Kidney epithelial cell (primary cell): Measurements from ENCODE around the gene VPS33B. TPM values are rescaled to one million over a fixed set of nuclear protein-coding genes. Genes with fewer than 3 reads are reported as not detected.
"Not testable (repeated sequence)": the region's sequence is repeated elsewhere in the genome, so short reads cannot be mapped to it uniquely, and the experiment has no call there.

Experiments
- DNase-seq: peaks from one replicate; pipeline ENCODE4 v3.0.0-alpha.2; 2010; ENCODE audit warnings: low read depth
- H3K27me3 ChIP-seq: 2 replicates; pipeline ENCODE4 v1.6.0; 2011; ENCODE audit warnings: low read length; ENCODE audit not compliant: control insufficient read depth, insufficient read depth
- H3K36me3 ChIP-seq: 2 replicates; pipeline ENCODE4 v1.5.1; 2011; ENCODE audit warnings: low read length; ENCODE audit not compliant: control insufficient read depth, insufficient read depth
- H3K4me3 ChIP-seq: 2 replicates; pipeline ENCODE4 v1.5.1; 2011; ENCODE audit warnings: low read depth, mild to moderate bottlenecking, control low read depth, low read length
- CTCF ChIP-seq: IDR thresholded peaks from 2 replicates; pipeline ENCODE4 v1.5.1; 2011; ENCODE audit warnings: mild to moderate bottlenecking, moderate library complexity, low read length, control low read depth, inconsistent platforms; ENCODE audit not compliant: insufficient read depth, poor library complexity, severe bottlenecking
- total RNA-seq: library from RNA; depleted of rRNA; stranded (reverse); fragments of >200 nt; gene quantifications from 2 replicates; pipeline ENCODE4 v1.2.3, GENCODE V29; 2015

Gene VPS33B
- total RNA-seq, 1 donor from 2014 or later, result 15.5 TPM

DNA sequence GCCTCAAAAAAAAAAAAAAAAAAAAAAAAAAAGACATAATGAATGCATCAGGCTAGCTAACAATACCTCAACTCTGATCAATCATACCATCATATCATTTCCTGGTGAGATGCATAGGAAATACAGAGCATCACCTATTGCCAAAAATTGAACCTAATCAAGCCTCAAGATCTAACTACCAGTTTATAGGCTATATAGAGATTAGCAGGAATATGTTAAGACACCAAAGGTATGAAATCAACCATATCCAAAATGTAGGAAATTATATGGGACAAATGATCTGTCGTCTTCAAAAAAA is 387 bp upstream of the VPS33B start:
- no peak for TF ChIP-seq CTCF
- no peaks in the 10 kb centered on the region for H3K36me3 ChIP-seq
- no peaks in the 10 kb centered on the region for H3K27me3 ChIP-seq
- no peak for DNase-seq
- H3K4me3 ChIP-seq, result peak overlapping the region; percentile 64

GRCh38 chr15:91021516-91022074 is 799 bp downstream of the VPS33B start:
- DNase-seq, result no peak
- H3K27me3 ChIP-seq, result no peaks in the 10 kb centered on the region
- H3K36me3 ChIP-seq, result peaks cover 1% of the 10 kb centered on the region
- TF ChIP-seq CTCF, result no peak
- H3K4me3 ChIP-seq, result peak overlapping the region; percentile 64

DNA sequence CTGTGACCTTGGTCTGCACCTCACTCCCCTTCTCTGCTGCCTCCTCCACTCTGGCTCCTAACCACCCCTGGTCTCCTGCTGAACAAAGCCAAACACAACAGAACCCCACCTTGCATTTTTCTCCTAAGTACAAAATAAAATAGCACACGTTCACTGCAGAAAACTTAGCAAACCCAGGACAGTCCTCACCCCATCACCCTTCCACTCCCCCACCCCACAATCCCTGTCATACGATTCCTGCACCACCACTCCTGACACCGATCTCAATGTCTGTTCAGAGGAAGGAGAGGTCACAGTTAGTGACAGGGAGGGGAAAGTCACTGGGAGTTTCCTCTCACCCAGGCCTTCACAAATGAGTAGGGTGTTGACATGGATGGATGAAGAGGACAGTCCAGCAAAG is 4.2 kb downstream of the VPS33B start:
- Histone ChIP-seq H3K4me3 (no peak overlapping the region), H3K27me3 (no peaks in the 10 kb centered on the region), H3K36me3 (peaks cover 1% of the 10 kb centered on the region)
- no peak for TF ChIP-seq CTCF
- no peak for DNase-seq

GRCh38 chr15:91017716-91018115 is 4.7 kb downstream of the VPS33B start:
- Histone ChIP-seq H3K36me3 (peaks cover 1% of the 10 kb centered on the region), H3K27me3 (no peaks in the 10 kb centered on the region), H3K4me3 (no peak overlapping the region)
- TF ChIP-seq CTCF, result no peak
- no peak for DNase-seq

GRCh38 chr15:91013701-91014100 is 8.7 kb downstream of the VPS33B start:
- DNase-seq, H3K36me3 ChIP-seq, H3K4me3 ChIP-seq, H3K27me3 ChIP-seq: not testable (repeated sequence)

- Histone ChIP-seq H3K4me3 (no peak overlapping the region), H3K27me3 (no peaks in the 10 kb centered on the region), H3K36me3 (peaks cover 3% of the 10 kb centered on the region)
- no peak for TF ChIP-seq CTCF
- DNase-seq, result no peak
Observed at GRCh38 chr15:91007266-91007665, 15.1 kb downstream of the VPS33B start.
